ENCODE results near the gene SEC61A2.
"Not testable (repeated sequence)": the region's sequence is repeated elsewhere in the genome, so short reads cannot be mapped to it uniquely, and the experiment has no call there.

SEC61A2 gene

DNA sequence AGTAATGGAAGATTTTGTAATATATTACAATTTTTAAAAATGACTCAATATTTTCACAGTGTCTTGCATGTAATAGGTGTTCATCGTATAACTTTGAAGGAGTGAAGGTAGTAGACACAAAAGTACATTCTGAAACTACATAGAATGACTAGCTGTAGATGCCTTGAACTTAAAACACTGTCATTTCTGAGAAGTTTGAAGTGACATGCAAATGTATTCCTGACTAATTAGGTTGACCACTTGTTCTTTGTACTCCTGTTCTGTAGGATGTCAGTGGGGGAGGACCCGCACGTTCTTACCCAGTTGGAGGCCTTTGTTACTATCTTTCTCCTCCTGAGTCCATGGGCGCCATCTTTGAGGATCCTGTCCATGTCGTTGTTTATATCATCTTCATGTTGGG lies 31.2 kb downstream of the SEC61A2 start:
- DNase-seq (ENCODE audit: low read depth), result no peak

DNA sequence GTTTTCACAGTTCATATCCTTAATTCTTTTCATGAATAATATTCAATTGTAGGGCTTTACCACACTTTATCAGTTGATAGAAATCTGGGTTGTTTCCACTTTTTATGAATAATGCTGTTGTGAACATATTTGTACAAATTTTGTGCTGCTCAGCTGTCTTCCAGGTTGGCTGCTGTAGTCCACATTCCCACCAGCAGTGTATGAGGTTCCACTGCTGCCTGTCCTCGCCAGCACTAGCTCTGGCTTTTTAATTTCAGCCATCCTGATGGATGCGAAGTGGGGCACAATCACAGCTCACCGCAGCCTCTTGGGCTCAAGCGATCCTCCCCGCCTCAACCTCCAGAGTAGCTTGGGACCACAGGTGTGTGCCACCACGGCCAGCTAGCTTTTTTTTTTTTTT lies 33.5 kb downstream of the SEC61A2 start:
- no peak for DNase-seq (ENCODE audit: low read depth)

GRCh38 chr10:12164085-12164484 lies 34.6 kb downstream of the SEC61A2 start:
- DNase-seq (ENCODE audit: low read depth), result no peak

DNA sequence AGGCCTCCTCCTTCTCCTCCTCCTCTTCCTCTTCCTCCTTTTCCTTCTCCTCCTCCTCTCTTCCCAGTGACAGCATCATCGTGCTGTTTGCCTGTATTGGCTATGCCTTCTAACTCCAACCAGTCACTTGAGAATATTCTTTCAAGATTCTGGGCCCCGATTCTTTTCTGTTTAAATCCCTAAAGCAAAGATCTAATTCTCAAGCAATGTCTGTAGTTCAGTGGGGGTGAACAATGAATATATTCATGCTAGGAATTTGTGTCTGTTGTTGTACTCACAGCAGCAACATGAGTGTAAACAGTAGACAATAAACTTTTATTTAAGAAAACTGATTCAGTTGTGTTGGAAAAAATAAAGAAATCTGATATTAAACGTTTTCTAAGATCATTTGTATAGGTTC lies 35.6 kb downstream of the SEC61A2 start:
- no peak for DNase-seq (ENCODE audit: low read depth)

DNA sequence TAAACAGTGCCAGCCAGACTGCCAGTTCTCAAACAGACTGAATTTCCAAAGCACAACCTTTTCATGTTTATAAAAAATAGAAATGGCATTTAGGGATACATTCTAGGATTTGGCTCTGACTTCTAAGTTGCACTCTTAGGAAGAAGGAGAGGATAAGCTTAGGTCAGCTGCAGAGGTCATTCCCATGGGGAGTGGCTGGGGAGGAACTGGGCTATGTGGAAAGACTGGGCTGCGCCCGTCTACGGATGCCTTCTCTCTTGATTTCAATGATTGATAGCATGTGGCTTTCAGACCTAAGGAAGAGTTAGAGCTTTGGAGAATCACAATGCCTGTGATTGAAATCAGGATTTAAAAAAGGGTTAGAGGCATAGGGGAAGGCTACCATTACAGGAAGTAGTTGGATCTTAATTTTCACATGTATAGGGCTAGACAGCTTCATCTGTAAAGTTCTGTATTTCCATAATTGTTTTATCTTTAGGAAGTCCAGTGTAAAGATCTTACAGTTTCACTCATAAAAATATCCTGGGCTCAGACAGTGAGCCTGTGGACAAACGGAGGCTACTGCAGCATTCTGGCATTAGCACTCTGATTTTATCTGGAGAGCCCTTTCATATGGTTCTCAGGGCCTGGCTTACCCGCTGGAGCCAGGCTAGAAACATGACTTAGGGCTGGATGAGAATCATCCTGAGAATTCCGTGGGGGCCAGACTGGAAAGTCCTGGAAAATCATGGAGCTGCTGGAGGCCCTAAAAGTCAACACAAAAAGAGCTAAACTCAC lies 36.7 kb downstream of the SEC61A2 start:
- DNase-seq (ENCODE audit: low read depth), result no peak

DNA sequence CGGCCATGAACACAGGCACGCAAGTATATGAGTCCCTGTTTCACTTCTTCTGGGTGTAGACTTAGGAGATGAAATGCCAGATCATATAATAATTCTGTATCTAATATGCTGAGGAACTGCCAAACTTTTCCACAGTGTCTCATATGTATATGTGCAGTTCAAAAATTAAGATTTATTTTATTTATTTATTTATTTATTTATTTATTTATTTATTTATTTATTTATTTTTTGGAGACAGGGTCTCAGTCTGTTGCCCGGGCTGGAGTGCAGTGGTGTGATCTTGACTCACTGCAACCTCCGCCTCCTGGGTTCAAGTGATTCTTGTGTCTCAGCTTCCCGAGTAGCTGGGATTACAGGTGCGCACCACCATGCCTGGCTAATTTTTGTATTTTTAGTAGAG lies 42.0 kb downstream of the SEC61A2 start:
- DNase-seq (ENCODE audit: low read depth), result not testable (repeated sequence)

- DNase-seq (ENCODE audit: low read depth), result no peak
Measured at GRCh38 chr10:12177642-12178041, 48.2 kb downstream of the SEC61A2 start.

DNA sequence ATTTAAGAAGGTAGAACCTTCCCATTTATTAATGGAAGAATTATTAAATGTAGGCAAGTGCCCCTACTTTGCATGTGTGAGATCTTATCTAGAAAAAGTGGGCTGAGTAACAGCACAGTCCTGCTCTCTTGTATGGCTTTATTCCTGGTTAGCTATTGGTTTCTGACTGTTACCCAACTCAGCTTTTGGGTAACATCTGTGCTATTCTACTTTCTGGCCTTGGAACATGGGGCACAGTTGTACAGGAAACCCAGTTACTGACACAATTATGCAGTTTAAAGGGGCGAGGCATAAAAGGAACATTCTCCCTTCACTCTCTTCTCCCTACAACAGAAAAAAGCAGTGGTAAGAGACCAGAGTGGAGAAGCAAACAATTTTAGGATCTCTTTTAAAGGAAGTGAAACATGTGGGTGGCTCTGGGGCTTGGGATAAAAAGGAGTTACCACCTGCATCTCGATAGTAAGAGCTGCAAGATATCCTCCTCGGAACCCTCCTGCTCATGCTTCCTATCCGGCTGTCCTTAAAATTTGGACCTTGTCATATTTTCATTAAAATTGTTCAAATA lies 50.2 kb downstream of the SEC61A2 start:
- no peak for DNase-seq (ENCODE audit: low read depth)

DNA sequence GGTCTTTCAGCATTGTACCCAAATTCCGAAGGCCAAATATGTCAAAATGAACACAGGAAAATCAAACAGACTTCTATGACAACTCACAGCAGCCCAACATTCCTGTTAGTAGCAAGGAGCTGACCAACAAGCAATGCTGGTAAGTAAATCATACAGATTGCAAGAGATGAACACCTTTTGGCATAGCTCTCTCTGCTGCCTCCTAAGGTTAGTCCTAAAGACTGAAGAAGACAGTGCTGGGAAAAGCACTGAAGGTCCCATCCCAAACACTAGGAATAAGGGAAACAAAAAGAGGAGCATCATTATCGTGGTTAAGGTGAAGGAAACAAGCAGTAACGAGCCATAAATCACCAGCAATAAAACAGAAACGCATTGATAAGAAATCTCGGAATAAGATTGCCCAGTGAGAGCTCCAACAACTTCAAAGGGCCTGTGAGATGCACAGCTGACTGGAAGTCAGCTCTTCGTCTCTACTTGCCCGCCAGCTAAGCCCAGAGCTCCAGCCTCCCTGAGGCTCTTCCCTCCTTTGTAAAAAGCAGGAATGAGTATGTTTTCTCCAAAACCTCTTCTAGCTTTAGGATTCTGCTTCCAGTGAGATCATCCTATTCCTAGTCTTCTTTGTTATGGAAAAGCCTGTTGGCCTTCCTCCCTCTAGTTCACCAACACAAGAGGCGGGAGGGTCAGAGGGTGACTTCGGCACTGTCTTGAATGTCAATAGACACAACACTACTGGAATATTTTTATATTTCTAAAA lies 50.9 kb downstream of the SEC61A2 start:
- no peak for DNase-seq (ENCODE audit: low read depth)

DNA sequence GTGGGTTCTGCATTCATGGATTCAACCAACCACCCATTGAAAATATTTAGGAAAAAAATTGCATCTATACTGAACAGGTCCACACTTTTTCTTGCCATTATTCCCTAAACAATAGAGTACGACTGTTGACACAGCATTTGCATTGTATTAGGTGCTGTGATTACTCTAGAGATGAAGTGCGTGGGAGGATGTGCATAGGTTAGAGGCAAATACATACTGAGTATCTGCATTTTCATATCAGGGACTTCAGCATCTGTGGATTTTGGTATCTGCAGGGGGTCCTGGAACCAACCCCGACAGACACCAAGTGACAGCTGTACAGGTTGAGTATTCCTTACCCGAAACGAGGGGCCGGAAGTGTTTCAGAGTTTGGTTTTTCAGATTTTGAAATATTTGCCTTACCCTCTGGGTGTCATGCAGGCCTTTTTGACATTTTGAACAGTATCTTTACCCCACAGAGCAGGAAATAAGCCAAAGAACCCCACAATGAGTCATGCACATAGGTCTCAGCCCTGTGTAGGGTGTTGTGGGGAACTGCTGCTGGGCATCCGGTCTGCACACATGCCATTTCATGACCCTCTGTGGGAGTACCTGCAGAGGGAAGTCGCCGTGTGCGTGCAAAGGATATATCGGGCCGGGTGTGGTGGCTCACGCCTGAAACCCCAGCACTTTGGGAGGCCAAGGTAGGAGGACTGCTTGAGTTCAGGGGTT lies 51.7 kb downstream of the SEC61A2 start:
- peak; percentile 63 for DNase-seq (ENCODE audit: low read depth)

GRCh38 chr10:12184165-12184564 lies 54.7 kb downstream of the SEC61A2 start:
- DNase-seq (ENCODE audit: low read depth), result no peak

GRCh38 chr10:12186323-12186722 lies 56.8 kb downstream of the SEC61A2 start:
- DNase-seq (ENCODE audit: low read depth), result no peak

GRCh38 chr10:12187321-12187905 lies 57.9 kb downstream of the SEC61A2 start:
- no peak for DNase-seq (ENCODE audit: low read depth)

- no peak for DNase-seq (ENCODE audit: low read depth)
Measured at GRCh38 chr10:12188656-12189055, 59.2 kb downstream of the SEC61A2 start.

- no peak for DNase-seq (ENCODE audit: low read depth)
Measured at GRCh38 chr10:12189426-12189825, 59.9 kb downstream of the SEC61A2 start.

- no peak for DNase-seq (ENCODE audit: low read depth)
Measured at GRCh38 chr10:12191715-12192114, 62.2 kb downstream of the SEC61A2 start.

GRCh38 chr10:12193193-12193592 lies 63.7 kb downstream of the SEC61A2 start:
- DNase-seq (ENCODE audit: low read depth), result no peak

GRCh38 chr10:12194752-12195271 lies 65.3 kb downstream of the SEC61A2 start:
- DNase-seq (ENCODE audit: low read depth), result no peak

DNA sequence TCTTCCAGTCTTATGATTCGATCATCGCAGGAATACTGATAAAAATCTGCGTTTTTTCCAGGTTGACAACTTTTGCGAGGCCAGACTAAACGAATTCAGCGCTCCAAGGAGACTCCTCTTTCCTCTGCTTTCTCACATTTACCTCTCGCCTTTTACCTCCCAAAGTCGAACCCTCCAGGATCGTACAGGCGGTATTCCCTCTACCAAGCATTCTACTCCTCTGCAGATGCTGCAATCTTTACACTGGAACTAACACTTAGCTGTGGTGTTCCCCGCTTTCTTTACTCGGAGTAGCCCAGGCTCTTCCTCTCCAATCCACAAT lies 65.8 kb downstream of the SEC61A2 start:
- no peak for DNase-seq (ENCODE audit: low read depth)

GRCh38 chr10:12195603-12196506 lies 66.4 kb downstream of the SEC61A2 start, which contains the start of the genes CDC123 and NUDT5:
Gene CDC123, plus strand, starts transcription at chr10:12196188. Its CDS starts 58 bp downstream, at chr10:12196246.
Gene NUDT5, minus strand, starts transcription at chr10:12195891. Its CDS starts 9,600 bp downstream, at chr10:12186291.
- peak; percentile 73 for DNase-seq (ENCODE audit: low read depth)

Measured in activated T-helper 1 cell treated with Interleukin-2 at 50 U/mL for 16 hours (primary cell).